Measurements from ENCODE around the gene PGP.

- no peak for TF ChIP-seq CTCF (IDR thresholded peaks at IDR 0.05; ENCODE audit: insufficient read depth, low read length, poor library complexity, severe bottlenecking)
- TF ChIP-seq EZH2phosphoT487 (conservative IDR thresholded peaks at IDR 0.05; ENCODE audit: low read length) = no peak
These were observed 8.7 kb upstream of the PGP start, which contains the start of gene E4F1 for GRCh38 chr16:2223221-2223941.
